PC-9 (cell line): ENCODE results near the gene IRF4.

ENCODE experiments used
- CTCF ChIP-seq: fragments of 200-600 bp; sonication (generic); conservative IDR thresholded peaks from 2 replicates; pipeline ENCODE4 v1.6.1; 2017; ENCODE audit warnings: mixed run types, antibody characterized with exemption, mild to moderate bottlenecking, moderate library complexity
- EZH2 ChIP-seq: fragments of 200-600 bp; sonication (generic); IDR thresholded peaks from 2 replicates; pipeline ENCODE4 v1.8.0; 2017; ENCODE audit warnings: antibody characterized with exemption, low read depth

GRCh38 chr6:410555-411395, 19.2 kb downstream of the IRF4 start:
- no peak for TF ChIP-seq CTCF
- no peak for TF ChIP-seq EZH2
